CD8-positive, alpha-beta memory T cell (primary cell): ENCODE results near the gene LCE3D. TPM values are rescaled to one million over a fixed set of nuclear protein-coding genes. Genes with fewer than 3 reads are reported as not detected.
"Not testable (repeated sequence)": the region's sequence is repeated elsewhere in the genome, so short reads cannot be mapped to it uniquely, and the experiment has no call there.

Experiments
- CTCF ChIA-PET: fragments of 350-600 bp; sonication (Branson Sonifier 250); formaldehyde crosslinking; loops from one replicate; lab custom pipeline; 2021; ENCODE audit warnings: antibody characterized with exemption; lab: Charles Lee
- POLR2A ChIA-PET: fragments of 350-600 bp; sonication (Branson Sonifier 250); formaldehyde crosslinking; loops from one replicate; lab custom pipeline; 2021; ENCODE audit warnings: antibody characterized with exemption; lab: Charles Lee
- DNase-seq, 5 donors: peaks; one replicate each; pipeline versions ENCODE4 v3.0.0 to v3.0.0-alpha.2; 2020 to 2022; ENCODE audit warnings: mixed read lengths in 1 of 5
- H3K27ac ChIP-seq: one replicate; pipeline ENCODE4 v1.7.0; 2013; ENCODE audit warnings: low read depth, mild to moderate bottlenecking, low read length, moderate library complexity
- H3K27me3 ChIP-seq: 2 replicates; pipeline ENCODE4 v1.7.0; 2013; ENCODE audit warnings: low read length, mild to moderate bottlenecking; ENCODE audit not compliant: insufficient read depth, poor library complexity, severe bottlenecking
- H3K36me3 ChIP-seq: 2 replicates; pipeline ENCODE4 v1.7.0; 2013; ENCODE audit warnings: mild to moderate bottlenecking, low read length, moderate library complexity; ENCODE audit not compliant: insufficient read depth
- H3K4me1 ChIP-seq: 2 replicates; pipeline ENCODE4 v1.7.0; 2013; ENCODE audit warnings: mild to moderate bottlenecking, low read length, moderate library complexity; ENCODE audit not compliant: insufficient read depth
- H3K4me3 ChIP-seq: 2 replicates; pipeline ENCODE4 v1.7.0; 2013; ENCODE audit warnings: mild to moderate bottlenecking, low read length
- H3K9me3 ChIP-seq: 2 replicates; pipeline ENCODE4 v1.7.0; 2013; ENCODE audit warnings: mild to moderate bottlenecking, low read length
- H3K27ac Mint-ChIP-seq, 8 donors: one replicate each; pipeline ENCODE4 v1.8.0; 2020 to 2021; ENCODE audit warnings: mixed read lengths in 8 of 8, mild to moderate bottlenecking in 6 of 8, inconsistent platforms in 3 of 8, moderate library complexity in 3 of 8
- H3K27me3 Mint-ChIP-seq, 2 donors: one replicate each; pipeline ENCODE4 v1.8.0; 2020 to 2021; ENCODE audit warnings: mixed read lengths in 2 of 2, mild to moderate bottlenecking in 1 of 2, moderate library complexity in 1 of 2
- H3K36me3 Mint-ChIP-seq, 3 donors: one replicate each; pipeline ENCODE4 v1.8.0; 2020 to 2021; ENCODE audit warnings: mixed read lengths in 3 of 3, inconsistent platforms in 1 of 3, mild to moderate bottlenecking in 1 of 3
- H3K4me1 Mint-ChIP-seq, 3 donors: one replicate each; pipeline ENCODE4 v1.8.0; 2020 to 2021; ENCODE audit warnings: mixed read lengths in 3 of 3, inconsistent platforms in 1 of 3, mild to moderate bottlenecking in 1 of 3
- H3K4me3 Mint-ChIP-seq, 7 donors: one replicate each; pipeline ENCODE4 v1.8.0; 2020 to 2021; ENCODE audit warnings: mixed read lengths in 7 of 7, mild to moderate bottlenecking in 6 of 7, moderate library complexity in 4 of 7, inconsistent platforms in 2 of 7
- H3K9me3 Mint-ChIP-seq, 5 donors: one replicate each; pipeline ENCODE4 v1.8.0; 2020 to 2022; ENCODE audit warnings: mixed read lengths in 5 of 5, mild to moderate bottlenecking in 3 of 5, moderate library complexity in 2 of 5, inconsistent platforms in 1 of 5
- polyA plus RNA-seq: library from polyadenylated mRNA; unstranded; fragments of 300-500 nt; fragmentation: Illumina TruSeq; gene quantifications from one replicate; pipeline ENCODE4 v1.2.3, GENCODE V29; 2021
- total RNA-seq, 2 experiments: library from RNA; stranded (reverse); gene quantifications; one replicate each; pipeline ENCODE4 v1.2.3, GENCODE V29; 2021

Gene LCE3D
- total and polyA plus RNA-seq, 3 experiments from 2014 or later = not detected

- Histone ChIP-seq H3K9me3 (no peaks in the 10 kb centered on the region), H3K27me3 (no peaks in the 10 kb centered on the region), H3K36me3 (no peaks in the 10 kb centered on the region), H3K4me3 (no peak overlapping the region), H3K4me1 (no peaks in the 10 kb centered on the region), H3K27ac (no peak overlapping the region)
- POLR2A ChIA-PET = no interaction called here
- H3K9me3 Mint-ChIP-seq = peaks cover 0 to 2% (median 0%) of the 10 kb centered on the region in 5 donors
- H3K27ac Mint-ChIP-seq = no peak overlapping the region
- DNase-seq = no peak
- H3K27me3 Mint-ChIP-seq = peaks cover 5 to 16% of the 10 kb centered on the region in 2 donors
- no peaks in the 10 kb centered on the region for H3K4me1 Mint-ChIP-seq
- no peak overlapping the region for H3K4me3 Mint-ChIP-seq
- CTCF ChIA-PET = no interaction called here
- no peaks in the 10 kb centered on the region for H3K36me3 Mint-ChIP-seq
Observed at GRCh38 chr1:152585586-152585985, 5.3 kb upstream of the LCE3D start.

GRCh38 chr1:152582647-152583046 is 2.3 kb upstream of the LCE3D start:
- Histone ChIP-seq H3K4me1 (no peaks in the 10 kb centered on the region), H3K4me3 (no peak overlapping the region), H3K27me3 (no peaks in the 10 kb centered on the region), H3K9me3 (no peaks in the 10 kb centered on the region), H3K36me3 (no peaks in the 10 kb centered on the region), H3K27ac (no peak overlapping the region)
- H3K9me3 Mint-ChIP-seq = peaks cover 0 to 2% (median 0%) of the 10 kb centered on the region in 5 donors
- no peak overlapping the region for H3K27ac Mint-ChIP-seq
- POLR2A ChIA-PET = no interaction called here
- DNase-seq = no peak
- H3K4me3 Mint-ChIP-seq = no peak overlapping the region
- H3K27me3 Mint-ChIP-seq = peaks cover 12 to 31% of the 10 kb centered on the region in 2 donors
- CTCF ChIA-PET = no interaction called here
- H3K4me1 Mint-ChIP-seq = no peaks in the 10 kb centered on the region
- H3K36me3 Mint-ChIP-seq = no peaks in the 10 kb centered on the region

GRCh38 chr1:152579526-152579925 is 790 bp downstream of the LCE3D start:
- H3K27ac ChIP-seq, POLR2A ChIA-PET, H3K27ac Mint-ChIP-seq, H3K9me3 ChIP-seq, H3K4me3 ChIP-seq, DNase-seq, H3K4me1 ChIP-seq, H3K36me3 ChIP-seq, H3K27me3 ChIP-seq, H3K4me3 Mint-ChIP-seq, H3K4me1 Mint-ChIP-seq, H3K36me3 Mint-ChIP-seq, H3K9me3 Mint-ChIP-seq, CTCF ChIA-PET: not testable (repeated sequence)
- peaks cover 14 to 45% of the 10 kb centered on the region in 2 donors for H3K27me3 Mint-ChIP-seq

- Mint-ChIP-seq H3K36me3 (no peaks in the 10 kb centered on the region), H3K27me3 (peaks cover 21 to 59% of the 10 kb centered on the region in 2 donors), H3K9me3 (no peaks in the 10 kb centered on the region), H3K4me3 (no peak overlapping the region), H3K27ac (no peak overlapping the region), H3K4me1 (no peaks in the 10 kb centered on the region)
- ChIA-PET POLR2A (no interaction called here), CTCF (no interaction called here)
- Histone ChIP-seq H3K4me1 (no peaks in the 10 kb centered on the region), H3K27ac (no peak overlapping the region), H3K4me3 (no peak overlapping the region), H3K36me3 (no peaks in the 10 kb centered on the region), H3K9me3 (no peaks in the 10 kb centered on the region), H3K27me3 (no peaks in the 10 kb centered on the region)
- no peak for DNase-seq
Observed at GRCh38 chr1:152577168-152577567, 3.1 kb downstream of the LCE3D start.

GRCh38 chr1:152566681-152567080 is 13.6 kb downstream of the LCE3D start, which contains the start of gene LCE3E:
Gene LCE3E (minus strand): TSS chr1:152566780. CDS start chr1:152566208, 572 bp downstream.
- CTCF ChIA-PET = no interaction called here
- POLR2A ChIA-PET = no interaction called here
- peaks cover 8 to 9% of the 10 kb centered on the region in 2 donors for H3K27me3 Mint-ChIP-seq
- no peak within 1 kb of the TSS for H3K27ac Mint-ChIP-seq
- no peaks in the 10 kb centered on the region for H3K27me3 ChIP-seq
- H3K4me1 ChIP-seq = no peaks in the 10 kb centered on the region
- no peaks in the 10 kb centered on the region for H3K4me1 Mint-ChIP-seq
- no peak for DNase-seq
- no peak within 1 kb of the TSS for H3K4me3 ChIP-seq
- peaks cover 4 to 17% (median 15%) of the 10 kb centered on the region in 5 donors for H3K9me3 Mint-ChIP-seq
- no peaks in the 10 kb centered on the region for H3K36me3 Mint-ChIP-seq
- H3K4me3 Mint-ChIP-seq = no peak within 1 kb of the TSS
- H3K36me3 ChIP-seq = no peaks in the 10 kb centered on the region
- no peaks in the 10 kb centered on the region for H3K9me3 ChIP-seq
- H3K27ac ChIP-seq = no peak within 1 kb of the TSS

GRCh38 chr1:152565535-152566215 is 14.6 kb downstream of the LCE3D start:
- H3K9me3 ChIP-seq = no peaks in the 10 kb centered on the region
- Mint-ChIP-seq H3K27ac (no peak overlapping the region), H3K9me3 (peaks cover 4 to 16% (median 12%) of the 10 kb centered on the region in 5 donors), H3K4me3 (no peak overlapping the region), H3K27me3 (peaks cover under 1 to 8% of the 10 kb centered on the region in 2 donors), H3K4me1 (no peaks in the 10 kb centered on the region), H3K36me3 (no peaks in the 10 kb centered on the region)
- POLR2A ChIA-PET = no interaction called here
- no peak overlapping the region for H3K27ac ChIP-seq
- CTCF ChIA-PET = no interaction called here
- H3K4me1 ChIP-seq = no peaks in the 10 kb centered on the region
- H3K27me3 ChIP-seq = no peaks in the 10 kb centered on the region
- no peaks in the 10 kb centered on the region for H3K36me3 ChIP-seq
- no peak for DNase-seq
- no peak overlapping the region for H3K4me3 ChIP-seq

GRCh38 chr1:152565115-152565514 is 15.2 kb downstream of the LCE3D start:
- Mint-ChIP-seq H3K4me1 (no peaks in the 10 kb centered on the region), H3K27ac (no peak overlapping the region), H3K36me3 (no peaks in the 10 kb centered on the region), H3K4me3 (no peak overlapping the region), H3K27me3 (peaks cover 0 to 7% of the 10 kb centered on the region in 2 donors), H3K9me3 (peaks cover 4 to 16% (median 12%) of the 10 kb centered on the region in 5 donors)
- H3K9me3 ChIP-seq = no peaks in the 10 kb centered on the region
- no peaks in the 10 kb centered on the region for H3K36me3 ChIP-seq
- no peaks in the 10 kb centered on the region for H3K27me3 ChIP-seq
- H3K27ac ChIP-seq = no peak overlapping the region
- no peak overlapping the region for H3K4me3 ChIP-seq
- no peaks in the 10 kb centered on the region for H3K4me1 ChIP-seq
- no peak for DNase-seq
- POLR2A ChIA-PET = no interaction called here
- CTCF ChIA-PET = no interaction called here

GRCh38 chr1:152548358-152548757 is 32.0 kb downstream of the LCE3D start:
- H3K4me3 Mint-ChIP-seq, H3K4me1 ChIP-seq, H3K36me3 Mint-ChIP-seq, H3K27ac Mint-ChIP-seq, H3K4me3 ChIP-seq, CTCF ChIA-PET, H3K36me3 ChIP-seq, H3K27me3 ChIP-seq, H3K9me3 ChIP-seq, H3K9me3 Mint-ChIP-seq, POLR2A ChIA-PET, H3K4me1 Mint-ChIP-seq, H3K27ac ChIP-seq, DNase-seq: not testable (repeated sequence)
- peaks cover 0 to 17% of the 10 kb centered on the region in 2 donors for H3K27me3 Mint-ChIP-seq
